ENCODE measurements around the gene NET1. TPM values are rescaled to one million over a fixed set of nuclear protein-coding genes. Genes with fewer than 3 reads are reported as not detected.

NET1 gene
- total RNA-seq, 1 donor from 2014 or later = 22.5 TPM

DNA sequence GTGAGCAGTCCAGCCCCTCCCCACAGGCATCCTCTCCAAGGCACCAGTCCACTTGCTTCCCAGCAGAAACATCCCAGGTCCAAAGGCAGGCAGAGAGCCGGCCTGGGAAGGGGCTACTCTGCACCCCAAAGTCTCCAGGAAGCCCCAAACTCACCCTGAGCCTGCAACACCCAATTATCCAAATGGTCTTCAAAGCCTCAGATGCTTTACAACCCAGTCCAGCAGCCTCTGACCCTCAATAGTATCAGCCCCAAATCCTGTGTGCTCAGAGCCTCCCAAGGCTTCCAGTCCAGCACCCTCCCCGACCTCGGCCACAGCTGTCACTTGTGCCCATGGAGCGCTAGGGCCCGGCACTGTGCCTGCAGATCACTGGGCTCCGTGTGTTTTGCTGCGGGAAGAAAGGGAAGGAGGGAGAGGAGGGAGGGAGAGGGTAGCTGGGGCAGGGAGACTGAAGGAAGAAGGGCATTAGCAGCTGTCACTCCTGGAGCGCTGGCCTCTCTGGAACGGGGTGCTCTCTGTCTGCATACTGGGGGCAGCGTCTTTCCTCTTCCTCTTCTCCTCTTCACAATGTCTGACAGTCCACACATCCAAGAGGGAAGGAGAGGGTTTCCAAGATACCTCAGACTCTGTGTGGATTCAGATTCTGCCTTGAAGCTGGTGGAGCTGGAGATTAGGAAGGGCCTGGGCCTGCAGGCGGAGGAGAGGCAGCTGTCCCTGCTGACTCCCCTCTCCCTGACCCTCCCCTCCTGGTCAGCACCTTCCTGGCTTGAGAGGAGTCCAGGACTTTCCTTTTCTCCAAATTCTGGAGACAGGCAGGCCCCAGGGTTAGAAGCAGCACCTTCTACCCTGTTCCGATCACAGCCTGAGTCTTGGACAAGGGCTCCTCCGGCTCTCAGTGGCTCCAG, 73.8 kb downstream of the NET1 start:
- TF ChIP-seq, protein P1, sequence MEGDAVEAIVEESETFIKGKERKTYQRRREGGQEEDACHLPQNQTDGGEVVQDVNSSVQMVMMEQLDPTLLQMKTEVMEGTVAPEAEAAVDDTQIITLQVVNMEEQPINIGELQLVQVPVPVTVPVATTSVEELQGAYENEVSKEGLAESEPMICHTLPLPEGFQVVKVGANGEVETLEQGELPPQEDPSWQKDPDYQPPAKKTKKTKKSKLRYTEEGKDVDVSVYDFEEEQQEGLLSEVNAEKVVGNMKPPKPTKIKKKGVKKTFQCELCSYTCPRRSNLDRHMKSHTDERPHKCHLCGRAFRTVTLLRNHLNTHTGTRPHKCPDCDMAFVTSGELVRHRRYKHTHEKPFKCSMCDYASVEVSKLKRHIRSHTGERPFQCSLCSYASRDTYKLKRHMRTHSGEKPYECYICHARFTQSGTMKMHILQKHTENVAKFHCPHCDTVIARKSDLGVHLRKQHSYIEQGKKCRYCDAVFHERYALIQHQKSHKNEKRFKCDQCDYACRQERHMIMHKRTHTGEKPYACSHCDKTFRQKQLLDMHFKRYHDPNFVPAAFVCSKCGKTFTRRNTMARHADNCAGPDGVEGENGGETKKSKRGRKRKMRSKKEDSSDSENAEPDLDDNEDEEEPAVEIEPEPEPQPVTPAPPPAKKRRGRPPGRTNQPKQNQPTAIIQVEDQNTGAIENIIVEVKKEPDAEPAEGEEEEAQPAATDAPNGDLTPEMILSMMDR (IDR thresholded peaks at IDR 0.05) = no peak
- Mint-ChIP-seq H3K27me3 (peaks cover 16% of the 10 kb centered on the region), H3K9me3 (no peaks in the 10 kb centered on the region), H3K27ac (no peak overlapping the region), H3K36me3 (ENCODE audit: low read depth) (no peaks in the 10 kb centered on the region), H3K4me3 (no peak overlapping the region), H3K4me1 (peaks cover 5% of the 10 kb centered on the region)
- POLR2A ChIA-PET = no interaction called here
- DNase-seq = no peak
- intact Hi-C loops (cut with micrococcal nuclease) = no loop called here
- no peak for ATAC-seq (ENCODE audit: low read depth)
- CTCF ChIA-PET = no interaction called here

DNA sequence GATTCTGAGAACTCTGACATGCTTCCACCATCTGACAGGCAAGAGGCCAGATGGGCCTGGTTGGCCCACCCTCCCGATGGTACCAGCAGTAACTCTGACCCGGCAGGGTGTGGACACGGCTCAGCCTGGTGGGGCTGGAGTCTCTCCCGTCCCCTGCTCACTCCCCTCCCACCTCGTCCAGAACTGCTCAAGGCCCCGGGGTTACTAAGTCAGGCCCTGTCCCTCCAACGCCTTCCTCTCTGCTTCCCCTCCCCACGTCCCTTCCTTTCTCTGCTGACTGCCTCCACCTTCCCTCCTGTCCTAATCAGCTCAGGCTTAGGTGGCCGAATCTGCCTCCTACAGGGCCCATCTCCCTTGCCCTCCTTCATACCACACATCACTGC, 74.5 kb downstream of the NET1 start:
- TF ChIP-seq, protein P1 (IDR thresholded peaks at IDR 0.05) = no peak
- no peak for DNase-seq
- Mint-ChIP-seq H3K4me1 (peaks cover 9% of the 10 kb centered on the region), H3K27me3 (peaks cover 16% of the 10 kb centered on the region), H3K36me3 (ENCODE audit: low read depth) (no peaks in the 10 kb centered on the region), H3K9me3 (no peaks in the 10 kb centered on the region), H3K27ac (no peak overlapping the region), H3K4me3 (no peak overlapping the region)
- intact Hi-C loops (cut with micrococcal nuclease) = no loop called here
- CTCF ChIA-PET = no interaction called here
- no peak for ATAC-seq (ENCODE audit: low read depth)
- POLR2A ChIA-PET = no interaction called here

- H3K4me1 Mint-ChIP-seq = peaks cover 9% of the 10 kb centered on the region
- no peak overlapping the region for H3K27ac Mint-ChIP-seq
- H3K36me3 Mint-ChIP-seq (ENCODE audit: low read depth) = no peaks in the 10 kb centered on the region
- ChIA-PET CTCF (no interaction called here), POLR2A (no interaction called here)
- peaks cover 16% of the 10 kb centered on the region for H3K27me3 Mint-ChIP-seq
- TF ChIP-seq, protein P1 (IDR thresholded peaks at IDR 0.05) = no peak
- H3K9me3 Mint-ChIP-seq = no peaks in the 10 kb centered on the region
- H3K4me3 Mint-ChIP-seq = no peak overlapping the region
- intact Hi-C loops (cut with micrococcal nuclease) = no loop called here
- DNase-seq (no peak), ATAC-seq (ENCODE audit: low read depth) (no peak)
These were observed 76.2 kb downstream of the NET1 start for GRCh38 chr10:5488272-5489161.

GRCh38 chr10:5490032-5490431, 77.7 kb downstream of the NET1 start:
- Mint-ChIP-seq H3K4me1 (peaks cover 9% of the 10 kb centered on the region), H3K9me3 (no peaks in the 10 kb centered on the region), H3K27me3 (peaks cover 15% of the 10 kb centered on the region), H3K27ac (no peak overlapping the region), H3K4me3 (no peak overlapping the region), H3K36me3 (ENCODE audit: low read depth) (no peaks in the 10 kb centered on the region)
- ChIA-PET POLR2A (no interaction called here), CTCF (interaction anchor here (1.2 kb wide), 1 partner anchor 133 kb away, joined by 4 read pairs; no protein-coding TSS in a partner anchor)
- intact Hi-C loops (cut with micrococcal nuclease) = no loop called here
- ATAC-seq (ENCODE audit: low read depth) (no peak), DNase-seq (no peak)
- TF ChIP-seq, protein P1 (IDR thresholded peaks at IDR 0.05) = no peak

Data from activated B cell treated with CpG ODN at 0.5 μM for 24 hours (primary cell).